ENCODE data around the gene GUCY2D. TPM values are rescaled to one million over a fixed set of nuclear protein-coding genes. Genes with fewer than 3 reads are reported as not detected.
"Not testable (repeated sequence)": the region's sequence is repeated elsewhere in the genome, so short reads cannot be mapped to it uniquely, and the experiment has no call there.

The GUCY2D gene
- total and polyA plus RNA-seq, 2 donors, result 0.02 to 0.05 TPM

DNA sequence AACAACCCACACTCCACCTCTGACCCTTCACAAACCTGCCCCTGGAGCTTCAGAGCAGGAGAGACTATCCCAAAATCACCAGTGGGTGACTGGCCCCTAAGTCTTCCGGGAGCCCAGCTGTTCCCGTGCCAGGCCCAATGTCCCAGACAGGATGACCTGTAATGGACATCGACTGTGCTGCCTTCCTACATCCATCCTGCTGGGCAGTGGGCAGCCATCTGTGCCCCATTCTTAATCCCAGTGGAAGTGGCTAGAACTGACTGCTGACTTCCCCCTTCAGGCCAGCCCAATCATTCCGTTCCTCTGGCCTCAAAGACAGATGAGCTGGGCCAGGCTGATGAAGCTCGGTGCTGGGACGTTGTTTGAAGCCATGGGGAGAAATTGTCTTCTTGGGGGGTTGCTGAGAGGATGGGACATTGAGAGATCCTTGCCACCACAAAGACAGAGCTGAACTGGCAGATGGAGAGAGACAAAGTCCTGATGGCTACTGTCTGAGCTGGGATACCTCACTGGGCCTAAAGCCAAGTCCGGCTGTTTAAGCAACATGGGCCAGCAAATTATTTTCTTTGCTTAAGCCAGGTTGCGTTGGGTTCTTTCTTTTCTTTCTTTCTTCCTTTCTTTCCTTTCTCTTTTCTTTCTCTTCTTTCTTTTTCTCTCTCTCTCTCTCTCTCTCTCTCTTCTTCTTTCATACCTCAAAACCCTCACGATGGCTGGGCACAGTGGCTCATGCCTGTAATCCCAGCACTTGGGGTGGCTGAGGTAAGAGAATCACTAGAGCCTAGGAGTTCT is 18.6 kb downstream of the GUCY2D start:
- Histone ChIP-seq H3K36me3 (ENCODE audit: control insufficient read depth in 2 of 2, insufficient read depth in 2 of 2, low read length in 1 of 2) (no peaks in the 10 kb centered on the region), H3K4me1 (ENCODE audit: control insufficient read depth in 2 of 2, insufficient read depth in 2 of 2, low read length in 2 of 2) (peaks cover 5 to 10% of the 10 kb centered on the region in 2 donors), H3K4me3 (ENCODE audit: low read length in 2 of 2) (no peak overlapping the region), H3K27ac (ENCODE audit: low read depth in 1 of 2, low read length in 1 of 2) (no peak overlapping the region), H3K9me3 (ENCODE audit: control insufficient read depth in 2 of 2, insufficient read depth in 1 of 2, low read length in 1 of 2) (no peaks in the 10 kb centered on the region), H3K27me3 (ENCODE audit: control insufficient read depth in 2 of 2, insufficient read depth in 1 of 2, low read length in 1 of 2) (peaks cover 2 to 40% of the 10 kb centered on the region in 2 donors)
- WGBS, result 95% methylated on average over 9 of the region's 9 CpGs
- no peak for DNase-seq (ENCODE audit: low read depth in 6 of 9, low spot score in 9 of 9)

GRCh38 chr17:8021565-8022359 is 19.3 kb downstream of the GUCY2D start:
- no peak for DNase-seq (ENCODE audit: low read depth in 6 of 9, low spot score in 9 of 9)
- Histone ChIP-seq H3K27ac (ENCODE audit: low read depth in 1 of 2, low read length in 1 of 2) (no peak overlapping the region), H3K36me3 (ENCODE audit: control insufficient read depth in 2 of 2, insufficient read depth in 2 of 2, low read length in 1 of 2) (no peaks in the 10 kb centered on the region), H3K27me3 (ENCODE audit: control insufficient read depth in 2 of 2, insufficient read depth in 1 of 2, low read length in 1 of 2) (peaks cover 2 to 32% of the 10 kb centered on the region in 2 donors), H3K4me3 (ENCODE audit: low read length in 2 of 2) (no peak overlapping the region), H3K4me1 (ENCODE audit: control insufficient read depth in 2 of 2, insufficient read depth in 2 of 2, low read length in 2 of 2) (peaks cover 1 to 3% of the 10 kb centered on the region in 2 donors), H3K9me3 (ENCODE audit: control insufficient read depth in 2 of 2, insufficient read depth in 1 of 2, low read length in 1 of 2) (no peaks in the 10 kb centered on the region)
- WGBS, result 97% methylated on average over 13 of the region's 13 CpGs

GRCh38 chr17:8022360-8023003 is 20.1 kb downstream of the GUCY2D start:
- Histone ChIP-seq H3K9me3 (ENCODE audit: control insufficient read depth in 2 of 2, insufficient read depth in 1 of 2, low read length in 1 of 2) (no peaks in the 10 kb centered on the region), H3K27me3 (ENCODE audit: control insufficient read depth in 2 of 2, insufficient read depth in 1 of 2, low read length in 1 of 2) (peaks cover 0 to 27% of the 10 kb centered on the region in 2 donors), H3K4me1 (ENCODE audit: control insufficient read depth in 2 of 2, insufficient read depth in 2 of 2, low read length in 2 of 2) (no peaks in the 10 kb centered on the region), H3K4me3 (ENCODE audit: low read length in 2 of 2) (no peak overlapping the region), H3K27ac (ENCODE audit: low read depth in 1 of 2, low read length in 1 of 2) (no peak overlapping the region), H3K36me3 (ENCODE audit: control insufficient read depth in 2 of 2, insufficient read depth in 2 of 2, low read length in 1 of 2) (no peaks in the 10 kb centered on the region)
- DNase-seq (ENCODE audit: low read depth in 6 of 9, low spot score in 9 of 9), result no peak
- WGBS, result 97% methylated on average over 4 of the region's 4 CpGs

DNA sequence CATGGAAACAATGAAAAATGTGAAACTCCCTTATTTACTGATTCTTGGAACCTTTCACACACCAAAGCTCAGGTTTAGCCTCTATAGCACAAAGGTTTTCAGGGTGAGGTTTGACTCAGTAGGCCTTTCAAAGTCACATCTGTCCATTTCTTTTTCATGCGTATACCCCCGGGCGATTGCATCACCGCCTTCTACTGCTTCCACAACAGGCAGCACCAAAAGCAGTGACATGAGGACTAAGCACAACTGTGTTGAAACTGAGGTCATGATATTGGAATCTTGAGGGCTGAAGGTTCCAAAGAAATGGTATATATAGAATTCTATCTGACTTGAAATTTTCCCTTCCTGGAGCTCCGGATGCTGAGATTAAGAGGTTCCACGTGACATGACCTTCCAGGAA is 21.7 kb downstream of the GUCY2D start:
- peaks cover 0 to 18% of the 10 kb centered on the region in 2 donors for H3K27me3 ChIP-seq (ENCODE audit: control insufficient read depth in 2 of 2, insufficient read depth in 1 of 2, low read length in 1 of 2)
- H3K27ac ChIP-seq (ENCODE audit: low read depth in 1 of 2, low read length in 1 of 2); H3K9me3 ChIP-seq (ENCODE audit: control insufficient read depth in 2 of 2, insufficient read depth in 1 of 2, low read length in 1 of 2); H3K4me3 ChIP-seq (ENCODE audit: low read length in 2 of 2); H3K36me3 ChIP-seq (ENCODE audit: control insufficient read depth in 2 of 2, insufficient read depth in 2 of 2, low read length in 1 of 2); DNase-seq (ENCODE audit: low read depth in 6 of 9, low spot score in 9 of 9); H3K4me1 ChIP-seq (ENCODE audit: control insufficient read depth in 2 of 2, insufficient read depth in 2 of 2, low read length in 2 of 2): not testable (repeated sequence)
- 96% methylated on average over 6 of the region's 6 CpGs for WGBS

- Histone ChIP-seq H3K4me3 (ENCODE audit: low read length in 2 of 2) (no peak overlapping the region), H3K36me3 (ENCODE audit: control insufficient read depth in 2 of 2, insufficient read depth in 2 of 2, low read length in 1 of 2) (no peaks in the 10 kb centered on the region), H3K27ac (ENCODE audit: low read depth in 1 of 2, low read length in 1 of 2) (no peak overlapping the region), H3K27me3 (ENCODE audit: control insufficient read depth in 2 of 2, insufficient read depth in 1 of 2, low read length in 1 of 2) (peaks cover 0 to 10% of the 10 kb centered on the region in 2 donors), H3K4me1 (ENCODE audit: control insufficient read depth in 2 of 2, insufficient read depth in 2 of 2, low read length in 2 of 2) (no peaks in the 10 kb centered on the region), H3K9me3 (ENCODE audit: control insufficient read depth in 2 of 2, insufficient read depth in 1 of 2, low read length in 1 of 2) (no peaks in the 10 kb centered on the region)
- WGBS, result 91% methylated on average over 9 of the region's 9 CpGs
- DNase-seq (ENCODE audit: low read depth in 6 of 9, low spot score in 9 of 9), result no peak
Observed at GRCh38 chr17:8025176-8025911, 22.9 kb downstream of the GUCY2D start.

- Histone ChIP-seq H3K27me3 (ENCODE audit: control insufficient read depth in 2 of 2, insufficient read depth in 1 of 2, low read length in 1 of 2) (peaks cover 0 to 8% of the 10 kb centered on the region in 2 donors), H3K9me3 (ENCODE audit: control insufficient read depth in 2 of 2, insufficient read depth in 1 of 2, low read length in 1 of 2) (no peaks in the 10 kb centered on the region), H3K4me3 (ENCODE audit: low read length in 2 of 2) (no peak overlapping the region), H3K27ac (ENCODE audit: low read depth in 1 of 2, low read length in 1 of 2) (no peak overlapping the region), H3K36me3 (ENCODE audit: control insufficient read depth in 2 of 2, insufficient read depth in 2 of 2, low read length in 1 of 2) (no peaks in the 10 kb centered on the region), H3K4me1 (ENCODE audit: control insufficient read depth in 2 of 2, insufficient read depth in 2 of 2, low read length in 2 of 2) (no peaks in the 10 kb centered on the region)
- WGBS, result 93% methylated on average over 5 of the region's 5 CpGs
- DNase-seq (ENCODE audit: low read depth in 6 of 9, low spot score in 9 of 9), result no peak
Observed at GRCh38 chr17:8029121-8029520, 26.7 kb downstream of the GUCY2D start.

DNA sequence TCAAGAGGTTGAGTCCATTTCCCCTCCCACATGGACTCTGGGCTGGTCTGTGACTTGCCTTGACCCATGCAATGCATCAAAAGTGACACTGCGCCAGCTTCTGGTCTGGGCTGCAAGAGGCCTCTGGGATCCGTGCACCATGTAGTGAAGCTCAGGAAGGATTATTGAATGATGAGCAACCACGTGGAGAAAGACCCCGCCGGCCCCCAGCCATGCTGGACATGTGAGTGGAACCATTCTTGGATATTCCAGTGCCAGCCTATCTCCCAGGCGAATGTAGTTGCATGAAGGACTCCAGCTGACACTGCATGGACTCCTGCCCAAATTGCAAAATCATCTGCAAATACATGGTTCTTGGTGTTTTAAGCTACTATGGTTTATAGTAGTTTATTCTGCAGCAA is 28.8 kb downstream of the GUCY2D start:
- Histone ChIP-seq H3K9me3 (ENCODE audit: control insufficient read depth in 2 of 2, insufficient read depth in 1 of 2, low read length in 1 of 2) (no peaks in the 10 kb centered on the region), H3K27ac (ENCODE audit: low read depth in 1 of 2, low read length in 1 of 2) (no peak overlapping the region), H3K36me3 (ENCODE audit: control insufficient read depth in 2 of 2, insufficient read depth in 2 of 2, low read length in 1 of 2) (no peaks in the 10 kb centered on the region), H3K4me1 (ENCODE audit: control insufficient read depth in 2 of 2, insufficient read depth in 2 of 2, low read length in 2 of 2) (no peaks in the 10 kb centered on the region), H3K27me3 (ENCODE audit: control insufficient read depth in 2 of 2, insufficient read depth in 1 of 2, low read length in 1 of 2) (peaks cover 0 to 5% of the 10 kb centered on the region in 2 donors), H3K4me3 (ENCODE audit: low read length in 2 of 2) (no peak overlapping the region)
- DNase-seq (ENCODE audit: low read depth in 6 of 9, low spot score in 9 of 9), result no peak
- 97% methylated on average over 6 of the region's 6 CpGs for WGBS

GRCh38 chr17:8031950-8032349 is 29.5 kb downstream of the GUCY2D start:
- Histone ChIP-seq H3K27ac (ENCODE audit: low read depth in 1 of 2, low read length in 1 of 2) (no peak overlapping the region), H3K4me1 (ENCODE audit: control insufficient read depth in 2 of 2, insufficient read depth in 2 of 2, low read length in 2 of 2) (no peaks in the 10 kb centered on the region), H3K9me3 (ENCODE audit: control insufficient read depth in 2 of 2, insufficient read depth in 1 of 2, low read length in 1 of 2) (no peaks in the 10 kb centered on the region), H3K27me3 (ENCODE audit: control insufficient read depth in 2 of 2, insufficient read depth in 1 of 2, low read length in 1 of 2) (peaks cover 0 to 5% of the 10 kb centered on the region in 2 donors), H3K36me3 (ENCODE audit: control insufficient read depth in 2 of 2, insufficient read depth in 2 of 2, low read length in 1 of 2) (no peaks in the 10 kb centered on the region), H3K4me3 (ENCODE audit: low read length in 2 of 2) (no peak overlapping the region)
- no peak for DNase-seq (ENCODE audit: low read depth in 6 of 9, low spot score in 9 of 9)
- 100% methylated on average over 1 of the region's 1 CpG for WGBS

Data from thymus (tissue), 11 donors.